Kidney tubule cell (primary cell): Measurements from ENCODE around the gene AUTS2.

Source experiments
- DNase-seq: peaks from one replicate; pipeline ENCODE4 v3.0.0-alpha.2; 2018; ENCODE audit warnings: low spot score

The AUTS2 gene

GRCh38 chr7:69789563-69789962 lies 191.3 kb downstream of the AUTS2 start:
- no peak for DNase-seq

- DNase-seq, result no peak
These were observed 192.9 kb downstream of the AUTS2 start for GRCh38 chr7:69790977-69791724.

- no peak for DNase-seq
These were observed 193.5 kb downstream of the AUTS2 start for GRCh38 chr7:69791739-69792138.

GRCh38 chr7:69795932-69796331 lies 197.7 kb downstream of the AUTS2 start:
- DNase-seq, result no peak

- DNase-seq, result no peak
These were observed 198.1 kb downstream of the AUTS2 start for GRCh38 chr7:69796416-69796815.

- DNase-seq, result no peak
These were observed 200.9 kb downstream of the AUTS2 start for GRCh38 chr7:69799048-69799697.

- DNase-seq, result no peak
These were observed 201.7 kb downstream of the AUTS2 start for GRCh38 chr7:69799990-69800389.

GRCh38 chr7:69800495-69800894 lies 202.2 kb downstream of the AUTS2 start:
- DNase-seq, result peak; percentile 51

GRCh38 chr7:69801729-69802682 lies 203.7 kb downstream of the AUTS2 start:
- peak; percentile 3 for DNase-seq

GRCh38 chr7:69803699-69804516 lies 205.6 kb downstream of the AUTS2 start:
- no peak for DNase-seq

- no peak for DNase-seq
These were observed 206.7 kb downstream of the AUTS2 start for GRCh38 chr7:69804962-69805361.

GRCh38 chr7:69808391-69808790 lies 210.1 kb downstream of the AUTS2 start:
- no peak for DNase-seq

- no peak for DNase-seq
These were observed 213.4 kb downstream of the AUTS2 start for GRCh38 chr7:69811476-69812308.

- DNase-seq, result no peak
These were observed 214.5 kb downstream of the AUTS2 start for GRCh38 chr7:69812756-69813155.

- DNase-seq, result no peak
These were observed 215.5 kb downstream of the AUTS2 start for GRCh38 chr7:69813637-69814240.

- DNase-seq, result no peak
These were observed 216.2 kb downstream of the AUTS2 start for GRCh38 chr7:69814421-69814962.

GRCh38 chr7:69816501-69816900 lies 218.2 kb downstream of the AUTS2 start:
- no peak for DNase-seq

- no peak for DNase-seq
These were observed 218.8 kb downstream of the AUTS2 start for GRCh38 chr7:69817121-69817520.

- no peak for DNase-seq
These were observed 219.8 kb downstream of the AUTS2 start for GRCh38 chr7:69817841-69818635.
